HepG2 (cell line): Measurements from ENCODE around the gene GADD45GIP1. TPM values are rescaled to one million over a fixed set of nuclear protein-coding genes. Genes with fewer than 3 reads are reported as not detected.

Experiments used
- CENPX ChIP-seq: sonication (generic); formaldehyde crosslinking; IDR thresholded peaks from 2 replicates; pipeline ENCODE4 v1.9.0; 2021; ENCODE audit warnings: mild to moderate bottlenecking, missing genetic modification reagents, moderate library complexity
- CSRNP1 ChIP-seq: sonication (generic); formaldehyde crosslinking; IDR thresholded peaks from 2 replicates; pipeline ENCODE4 v1.8.1; 2023; ENCODE audit warnings: mild to moderate bottlenecking, missing genetic modification reagents
- FOXP1 ChIP-seq, 2 experiments: fragments of 450-650 bp in 1 of 2; IDR thresholded peaks; 2 replicates each; pipeline ENCODE4 v1.6.1; 2017 to 2018; ENCODE audit warnings: antibody characterized with exemption in 1 of 2
- ISL2 ChIP-seq: sonication (generic); formaldehyde crosslinking; IDR thresholded peaks from 2 replicates; pipeline ENCODE4 v1.5.0; 2020; ENCODE audit warnings: missing genetic modification reagents
- KDM1A ChIP-seq: IDR thresholded peaks from 2 replicates; pipeline ENCODE4 v1.6.1; 2016; ENCODE audit warnings: missing compliant biosample characterization
- PHB2 ChIP-seq: fragments of 450-650 bp; IDR thresholded peaks from 2 replicates; pipeline ENCODE4 v1.6.1; 2018; ENCODE audit not compliant: partially characterized antibody
- ZBTB3 ChIP-seq: sonication (generic); formaldehyde crosslinking; IDR thresholded peaks from 2 replicates; pipeline ENCODE4 v1.4.0; 2020; ENCODE audit warnings: low read depth, mild to moderate bottlenecking, moderate library complexity, missing genetic modification reagents, borderline replicate concordance
- ZNF512 ChIP-seq: sonication (generic); formaldehyde crosslinking; IDR thresholded peaks from 2 replicates; pipeline ENCODE4 v1.4.0; 2020; ENCODE audit warnings: mild to moderate bottlenecking, missing genetic modification reagents
- ZNF546 ChIP-seq: sonication (generic); formaldehyde crosslinking; conservative IDR thresholded peaks from 2 replicates; pipeline ENCODE4 v1.8.1; 2023; ENCODE audit warnings: mild to moderate bottlenecking, missing genetic modification reagents
- ZNF816 ChIP-seq: sonication (generic); formaldehyde crosslinking; IDR thresholded peaks from 2 replicates; pipeline ENCODE4 v1.8.0; 2022; ENCODE audit warnings: missing genetic modification reagents, mild to moderate bottlenecking, borderline replicate concordance
- polyA plus RNA-seq, 8 experiments: library from polyadenylated mRNA; depleted of rRNA in 3 of 8; stranded (reverse) in 7 of 8; unstranded in 1 of 8; fragments of >200 nt; fragmentation: Illumina TruSeq in 4 of 8; extraction: Trizol in 4 of 8; gene quantifications; 2 replicates each; pipeline versions ENCODE4 v1.2.1 to v1.2.3, GENCODE V29; 2011 to 2016; ENCODE audit warnings: low read depth in 4 of 8, missing spikeins in 1 of 8, mixed read lengths in 1 of 8; ENCODE audit not compliant: insufficient read depth in 1 of 8
- total RNA-seq, 5 experiments: library from RNA; depleted of rRNA; stranded (reverse); fragments of >200 nt; fragmentation: Illumina TruSeq; extraction: Trizol; gene quantifications; 2 replicates each; pipeline ENCODE4 v1.2.3, GENCODE V29; 2016; ENCODE audit warnings: low read depth in 1 of 5
- TF ChIP-seq, protein P1 (sequence below): IDR thresholded peaks from 2 replicates; pipeline ENCODE4 v1.6.1; 2016; ENCODE audit warnings: low read depth, missing genetic modification reagents, missing compliant biosample characterization
- TF ChIP-seq, protein P2 (sequence below): sonication (generic); formaldehyde crosslinking; IDR thresholded peaks from 2 replicates; pipeline ENCODE4 v1.4.0; 2020; ENCODE audit warnings: missing genetic modification reagents

Gene GADD45GIP1
- total and polyA plus RNA-seq, 2 of the 13 experiments (the other 11 are each of a cell fraction or from before 2014, with no cell fraction given) = 24.6 to 30.7 TPM

GRCh38 chr19:12937927-12938778 lies 18.9 kb downstream of the GADD45GIP1 start, which contains the start of gene CALR (continued):
- TF ChIP-seq, protein P1, sequence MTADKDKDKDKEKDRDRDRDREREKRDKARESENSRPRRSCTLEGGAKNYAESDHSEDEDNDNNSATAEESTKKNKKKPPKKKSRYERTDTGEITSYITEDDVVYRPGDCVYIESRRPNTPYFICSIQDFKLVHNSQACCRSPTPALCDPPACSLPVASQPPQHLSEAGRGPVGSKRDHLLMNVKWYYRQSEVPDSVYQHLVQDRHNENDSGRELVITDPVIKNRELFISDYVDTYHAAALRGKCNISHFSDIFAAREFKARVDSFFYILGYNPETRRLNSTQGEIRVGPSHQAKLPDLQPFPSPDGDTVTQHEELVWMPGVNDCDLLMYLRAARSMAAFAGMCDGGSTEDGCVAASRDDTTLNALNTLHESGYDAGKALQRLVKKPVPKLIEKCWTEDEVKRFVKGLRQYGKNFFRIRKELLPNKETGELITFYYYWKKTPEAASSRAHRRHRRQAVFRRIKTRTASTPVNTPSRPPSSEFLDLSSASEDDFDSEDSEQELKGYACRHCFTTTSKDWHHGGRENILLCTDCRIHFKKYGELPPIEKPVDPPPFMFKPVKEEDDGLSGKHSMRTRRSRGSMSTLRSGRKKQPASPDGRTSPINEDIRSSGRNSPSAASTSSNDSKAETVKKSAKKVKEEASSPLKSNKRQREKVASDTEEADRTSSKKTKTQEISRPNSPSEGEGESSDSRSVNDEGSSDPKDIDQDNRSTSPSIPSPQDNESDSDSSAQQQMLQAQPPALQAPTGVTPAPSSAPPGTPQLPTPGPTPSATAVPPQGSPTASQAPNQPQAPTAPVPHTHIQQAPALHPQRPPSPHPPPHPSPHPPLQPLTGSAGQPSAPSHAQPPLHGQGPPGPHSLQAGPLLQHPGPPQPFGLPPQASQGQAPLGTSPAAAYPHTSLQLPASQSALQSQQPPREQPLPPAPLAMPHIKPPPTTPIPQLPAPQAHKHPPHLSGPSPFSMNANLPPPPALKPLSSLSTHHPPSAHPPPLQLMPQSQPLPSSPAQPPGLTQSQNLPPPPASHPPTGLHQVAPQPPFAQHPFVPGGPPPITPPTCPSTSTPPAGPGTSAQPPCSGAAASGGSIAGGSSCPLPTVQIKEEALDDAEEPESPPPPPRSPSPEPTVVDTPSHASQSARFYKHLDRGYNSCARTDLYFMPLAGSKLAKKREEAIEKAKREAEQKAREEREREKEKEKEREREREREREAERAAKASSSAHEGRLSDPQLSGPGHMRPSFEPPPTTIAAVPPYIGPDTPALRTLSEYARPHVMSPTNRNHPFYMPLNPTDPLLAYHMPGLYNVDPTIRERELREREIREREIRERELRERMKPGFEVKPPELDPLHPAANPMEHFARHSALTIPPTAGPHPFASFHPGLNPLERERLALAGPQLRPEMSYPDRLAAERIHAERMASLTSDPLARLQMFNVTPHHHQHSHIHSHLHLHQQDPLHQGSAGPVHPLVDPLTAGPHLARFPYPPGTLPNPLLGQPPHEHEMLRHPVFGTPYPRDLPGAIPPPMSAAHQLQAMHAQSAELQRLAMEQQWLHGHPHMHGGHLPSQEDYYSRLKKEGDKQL (CRISPR knock-in tag) = no peak
- TF ChIP-seq ISL2 (CRISPR knock-in tag) = peak; percentile 49
- TF ChIP-seq ZBTB3 (CRISPR knock-in tag) = 0 out of 2 replicates have a peak, but pooled peaks have one; percentile 40
- TF ChIP-seq ZNF512 = no peak
- TF ChIP-seq PHB2 = no peak
- TF ChIP-seq, protein P2, sequence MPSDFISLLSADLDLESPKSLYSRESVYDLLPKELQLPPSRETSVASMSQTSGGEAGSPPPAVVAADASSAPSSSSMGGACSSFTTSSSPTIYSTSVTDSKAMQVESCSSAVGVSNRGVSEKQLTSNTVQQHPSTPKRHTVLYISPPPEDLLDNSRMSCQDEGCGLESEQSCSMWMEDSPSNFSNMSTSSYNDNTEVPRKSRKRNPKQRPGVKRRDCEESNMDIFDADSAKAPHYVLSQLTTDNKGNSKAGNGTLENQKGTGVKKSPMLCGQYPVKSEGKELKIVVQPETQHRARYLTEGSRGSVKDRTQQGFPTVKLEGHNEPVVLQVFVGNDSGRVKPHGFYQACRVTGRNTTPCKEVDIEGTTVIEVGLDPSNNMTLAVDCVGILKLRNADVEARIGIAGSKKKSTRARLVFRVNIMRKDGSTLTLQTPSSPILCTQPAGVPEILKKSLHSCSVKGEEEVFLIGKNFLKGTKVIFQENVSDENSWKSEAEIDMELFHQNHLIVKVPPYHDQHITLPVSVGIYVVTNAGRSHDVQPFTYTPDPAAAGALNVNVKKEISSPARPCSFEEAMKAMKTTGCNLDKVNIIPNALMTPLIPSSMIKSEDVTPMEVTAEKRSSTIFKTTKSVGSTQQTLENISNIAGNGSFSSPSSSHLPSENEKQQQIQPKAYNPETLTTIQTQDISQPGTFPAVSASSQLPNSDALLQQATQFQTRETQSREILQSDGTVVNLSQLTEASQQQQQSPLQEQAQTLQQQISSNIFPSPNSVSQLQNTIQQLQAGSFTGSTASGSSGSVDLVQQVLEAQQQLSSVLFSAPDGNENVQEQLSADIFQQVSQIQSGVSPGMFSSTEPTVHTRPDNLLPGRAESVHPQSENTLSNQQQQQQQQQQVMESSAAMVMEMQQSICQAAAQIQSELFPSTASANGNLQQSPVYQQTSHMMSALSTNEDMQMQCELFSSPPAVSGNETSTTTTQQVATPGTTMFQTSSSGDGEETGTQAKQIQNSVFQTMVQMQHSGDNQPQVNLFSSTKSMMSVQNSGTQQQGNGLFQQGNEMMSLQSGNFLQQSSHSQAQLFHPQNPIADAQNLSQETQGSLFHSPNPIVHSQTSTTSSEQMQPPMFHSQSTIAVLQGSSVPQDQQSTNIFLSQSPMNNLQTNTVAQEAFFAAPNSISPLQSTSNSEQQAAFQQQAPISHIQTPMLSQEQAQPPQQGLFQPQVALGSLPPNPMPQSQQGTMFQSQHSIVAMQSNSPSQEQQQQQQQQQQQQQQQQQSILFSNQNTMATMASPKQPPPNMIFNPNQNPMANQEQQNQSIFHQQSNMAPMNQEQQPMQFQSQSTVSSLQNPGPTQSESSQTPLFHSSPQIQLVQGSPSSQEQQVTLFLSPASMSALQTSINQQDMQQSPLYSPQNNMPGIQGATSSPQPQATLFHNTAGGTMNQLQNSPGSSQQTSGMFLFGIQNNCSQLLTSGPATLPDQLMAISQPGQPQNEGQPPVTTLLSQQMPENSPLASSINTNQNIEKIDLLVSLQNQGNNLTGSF (CRISPR knock-in tag) = 0 out of 2 replicates have a peak, but pooled peaks have one; percentile 79
- TF ChIP-seq FOXP1 (IDR thresholded peaks at IDR 0.05) = no peak
- TF ChIP-seq FOXP1 (CRISPR knock-in tag; IDR thresholded peaks at IDR 0.05) = no peak
- TF ChIP-seq CENPX (CRISPR knock-in tag) = no peak
- TF ChIP-seq KDM1A (CRISPR knock-in tag) = no peak
- TF ChIP-seq ZNF816 = no peak; the same call in 1 of the 2 replicates
- peak; percentile 56; the same call in 1 of the 2 replicates for TF ChIP-seq CSRNP1
- TF ChIP-seq ZNF546 (CRISPR knock-in tag) = no peak
